ENCODE measurements around the gene FZD1. TPM values are rescaled to one million over a fixed set of nuclear protein-coding genes. Genes with fewer than 3 reads are reported as not detected.

The FZD1 gene
- total and polyA plus RNA-seq, 8 donors = 1.8 to 12.9 (median 4.8) TPM

- Histone ChIP-seq H3K27ac (no peak overlapping the region), H3K9me3 (no peaks in the 10 kb centered on the region), H3K4me3 (no peak overlapping the region), H3K27me3 (no peaks in the 10 kb centered on the region), H3K36me3 (no peaks in the 10 kb centered on the region), H3K4me1 (no peaks in the 10 kb centered on the region)
- DNase-seq = no peak
- intact Hi-C loops (cut with DNase I; ENCODE audit: low total_unique reads) = no loop called here
- TF ChIP-seq EP300 (IDR thresholded peaks at IDR 0.05) (no peak), POLR2A (IDR thresholded peaks at IDR 0.05) (no peak), POLR2AphosphoS5 (IDR thresholded peaks at IDR 0.05) (no peak), CTCF (IDR thresholded peaks at IDR 0.05) (no peak)
- 49 to 65% (median 60%) methylated on average over 5 of the region's 5 CpGs for WGBS, 5 donors
Measured at GRCh38 chr7:91289633-91290254, 25.5 kb downstream of the FZD1 start.

GRCh38 chr7:91291302-91291701 lies 27.1 kb downstream of the FZD1 start:
- Histone ChIP-seq H3K4me3 (no peak overlapping the region), H3K27ac (no peak overlapping the region), H3K27me3 (no peaks in the 10 kb centered on the region), H3K4me1 (no peaks in the 10 kb centered on the region), H3K36me3 (no peaks in the 10 kb centered on the region), H3K9me3 (no peaks in the 10 kb centered on the region)
- no peak for TF ChIP-seq CTCF (IDR thresholded peaks at IDR 0.05)
- no peak for TF ChIP-seq POLR2AphosphoS5 (IDR thresholded peaks at IDR 0.05)
- no peak for TF ChIP-seq POLR2A (IDR thresholded peaks at IDR 0.05)
- TF ChIP-seq EP300 (IDR thresholded peaks at IDR 0.05) = no peak
- no peak for DNase-seq
- intact Hi-C loops (cut with DNase I; ENCODE audit: low total_unique reads) = no loop called here
- WGBS, 5 donors = 90 to 94% (median 92%) methylated on average over 5 of the region's 5 CpGs

- Histone ChIP-seq H3K4me3 (no peak overlapping the region), H3K4me1 (no peaks in the 10 kb centered on the region), H3K36me3 (no peaks in the 10 kb centered on the region), H3K27ac (no peak overlapping the region), H3K9me3 (no peaks in the 10 kb centered on the region), H3K27me3 (no peaks in the 10 kb centered on the region)
- no peak for DNase-seq
- WGBS, 5 donors = 57 to 100% (median 82%) methylated on average over 1 of the region's 1 CpG
- intact Hi-C loops (cut with DNase I; ENCODE audit: low total_unique reads) = no loop called here
- TF ChIP-seq POLR2A (IDR thresholded peaks at IDR 0.05) = no peak
- no peak for TF ChIP-seq POLR2AphosphoS5 (IDR thresholded peaks at IDR 0.05)
- TF ChIP-seq EP300 (IDR thresholded peaks at IDR 0.05) = no peak
- TF ChIP-seq CTCF (IDR thresholded peaks at IDR 0.05) = no peak
Measured at GRCh38 chr7:91291902-91292301, 27.7 kb downstream of the FZD1 start.

- intact Hi-C loops (cut with DNase I; ENCODE audit: low total_unique reads) = no loop called here
- Histone ChIP-seq H3K36me3 (no peaks in the 10 kb centered on the region), H3K4me3 (no peak overlapping the region), H3K27me3 (no peaks in the 10 kb centered on the region), H3K27ac (no peak overlapping the region), H3K9me3 (no peaks in the 10 kb centered on the region), H3K4me1 (no peaks in the 10 kb centered on the region)
- DNase-seq = no peak
- 73 to 83% (median 74%) methylated on average over 1 of the region's 1 CpG for WGBS, 5 donors
- TF ChIP-seq CTCF (IDR thresholded peaks at IDR 0.05) (no peak), EP300 (IDR thresholded peaks at IDR 0.05) (no peak), POLR2AphosphoS5 (IDR thresholded peaks at IDR 0.05) (no peak)
Measured at GRCh38 chr7:91292506-91292905, 28.3 kb downstream of the FZD1 start.
